Activated T-helper 1 cell treated with anti-CD3 and anti-CD28 coated beads, Interleukin-12 subunit alpha, Interleukin-12 subunit beta, Interleukin-2, Interleukin-4 antibody, amounts not matched to agents 30 ng/mL and 10 ng/mL and 1 ng/mL, durations not matched to agents 14 hours and 24 hours and 36 hours (primary cell): ENCODE measurements around the gene MAPT. TPM values are rescaled to one million over a fixed set of nuclear protein-coding genes. Genes with fewer than 3 reads are reported as not detected.
A peak's percentile ranks its signal among the peaks of the same experiment; 100 is the strongest.
"Not testable (repeated sequence)": the region's sequence is repeated elsewhere in the genome, so short reads cannot be mapped to it uniquely, and the experiment has no call there.

ENCODE experiments used
- DNase-seq: peaks from one replicate; pipeline ENCODE4 v3.0.0; 2021; ENCODE audit warnings: low spot score
- H3K27ac Mint-ChIP-seq: one replicate; pipeline ENCODE4 v1.8.0; 2021; ENCODE audit warnings: mild to moderate bottlenecking, mixed read lengths
- H3K27me3 Mint-ChIP-seq: one replicate; pipeline ENCODE4 v1.8.0; 2022; ENCODE audit warnings: mild to moderate bottlenecking, moderate library complexity, mixed read lengths; ENCODE audit not compliant: insufficient read depth
- H3K36me3 Mint-ChIP-seq: one replicate; pipeline ENCODE4 v1.8.0; 2021; ENCODE audit warnings: low read depth, mixed read lengths
- H3K4me1 Mint-ChIP-seq: one replicate; pipeline ENCODE4 v1.8.0; 2021; ENCODE audit warnings: low read depth, mixed read lengths
- H3K4me3 Mint-ChIP-seq: one replicate; pipeline ENCODE4 v1.8.0; 2021; ENCODE audit warnings: mild to moderate bottlenecking, moderate library complexity, mixed read lengths
- H3K9me3 Mint-ChIP-seq: one replicate; pipeline ENCODE4 v1.8.0; 2021; ENCODE audit warnings: mixed read lengths
- intact Hi-C: fragments of 100-400 bp; cut with micrococcal nuclease; formaldehyde crosslinking; loops from one replicate; pipeline ENCODE4 v1.15.1; 2024
- total RNA-seq: library from RNA; stranded (reverse); gene quantifications from 2 replicates; pipeline ENCODE4 v1.2.3, GENCODE V29; 2022

The MAPT gene
- total RNA-seq, 1 donor from 2014 or later, result 1.1 TPM

- H3K4me1 Mint-ChIP-seq, result peaks cover 4% of the 10 kb centered on the region
- no peak overlapping the region for H3K27ac Mint-ChIP-seq
- H3K9me3 Mint-ChIP-seq, result no peaks in the 10 kb centered on the region
- intact Hi-C loops, result loop anchor here (5.0 kb wide), 2 partner anchors 96 to 209 kb away; no protein-coding TSS in a partner anchor
- DNase-seq, result no peak
- peaks cover 2% of the 10 kb centered on the region for H3K27me3 Mint-ChIP-seq
- no peaks in the 10 kb centered on the region for H3K36me3 Mint-ChIP-seq
- no peak overlapping the region for H3K4me3 Mint-ChIP-seq
These were observed 43.3 kb upstream of the MAPT start for GRCh38 chr17:45851022-45851421.

- H3K9me3 Mint-ChIP-seq, result no peaks in the 10 kb centered on the region
- peaks cover 4% of the 10 kb centered on the region for H3K4me1 Mint-ChIP-seq
- no peaks in the 10 kb centered on the region for H3K36me3 Mint-ChIP-seq
- no peak overlapping the region for H3K27ac Mint-ChIP-seq
- no peak for DNase-seq
- intact Hi-C loops, result loop anchor here (5.0 kb wide), 2 partner anchors 96 to 209 kb away; no protein-coding TSS in a partner anchor
- peaks cover 3% of the 10 kb centered on the region for H3K27me3 Mint-ChIP-seq
- H3K4me3 Mint-ChIP-seq, result no peak overlapping the region
These were observed 42.9 kb upstream of the MAPT start for GRCh38 chr17:45851464-45851863.

GRCh38 chr17:45851873-45852272 lies 42.5 kb upstream of the MAPT start:
- intact Hi-C loops, result loop anchor here (5.0 kb wide), 2 partner anchors 95 to 210 kb away; no protein-coding TSS in a partner anchor
- Mint-ChIP-seq H3K27me3 (peaks cover 4% of the 10 kb centered on the region), H3K9me3 (no peaks in the 10 kb centered on the region), H3K4me3 (no peak overlapping the region), H3K27ac (no peak overlapping the region), H3K36me3 (no peaks in the 10 kb centered on the region), H3K4me1 (peaks cover 4% of the 10 kb centered on the region)
- no peak for DNase-seq

GRCh38 chr17:45852535-45853297 lies 41.6 kb upstream of the MAPT start:
- H3K27ac Mint-ChIP-seq, result no peak overlapping the region
- H3K9me3 Mint-ChIP-seq, result no peaks in the 10 kb centered on the region
- intact Hi-C loops, result loop anchor here (5.0 kb wide), 2 partner anchors 95 to 210 kb away; no protein-coding TSS in a partner anchor

GRCh38 chr17:45854209-45854608 lies 40.1 kb upstream of the MAPT start:
- Mint-ChIP-seq H3K36me3 (no peaks in the 10 kb centered on the region), H3K27ac (no peak overlapping the region), H3K4me3 (no peak overlapping the region), H3K9me3 (no peaks in the 10 kb centered on the region), H3K4me1 (peaks cover 4% of the 10 kb centered on the region), H3K27me3 (peaks cover 12% of the 10 kb centered on the region)
- intact Hi-C loops, result loop anchor here (5.0 kb wide), 2 partner anchors 93 to 212 kb away; no protein-coding TSS in a partner anchor
- DNase-seq, result no peak

More at GRCh38 chr17:45852535-45853297, 41.6 kb upstream of the MAPT start:
- peak; percentile 29 for DNase-seq
- no peaks in the 10 kb centered on the region for H3K36me3 Mint-ChIP-seq
- H3K4me3 Mint-ChIP-seq, result no peak overlapping the region
- H3K4me1 Mint-ChIP-seq, result peaks cover 4% of the 10 kb centered on the region
- H3K27me3 Mint-ChIP-seq, result peaks cover 7% of the 10 kb centered on the region

- Mint-ChIP-seq H3K9me3 (no peaks in the 10 kb centered on the region), H3K27ac (no peak overlapping the region), H3K4me3 (no peak overlapping the region), H3K27me3 (peaks cover 17% of the 10 kb centered on the region), H3K4me1 (peaks cover 4% of the 10 kb centered on the region), H3K36me3 (no peaks in the 10 kb centered on the region)
- intact Hi-C loops, result no loop called here
- no peak for DNase-seq
These were observed 38.5 kb upstream of the MAPT start for GRCh38 chr17:45855691-45856336.

GRCh38 chr17:45857977-45858708 lies 36.2 kb upstream of the MAPT start:
- H3K4me1 Mint-ChIP-seq, result no peaks in the 10 kb centered on the region
- DNase-seq, result no peak
- peaks cover 19% of the 10 kb centered on the region for H3K27me3 Mint-ChIP-seq
- no peak overlapping the region for H3K27ac Mint-ChIP-seq
- no peaks in the 10 kb centered on the region for H3K36me3 Mint-ChIP-seq
- H3K9me3 Mint-ChIP-seq, result no peaks in the 10 kb centered on the region
- no peak overlapping the region for H3K4me3 Mint-ChIP-seq
- intact Hi-C loops, result no loop called here

GRCh38 chr17:45861165-45861564 lies 33.2 kb upstream of the MAPT start:
- intact Hi-C loops, result no loop called here
- DNase-seq, result no peak
- Mint-ChIP-seq H3K27ac (no peak overlapping the region), H3K27me3 (peaks cover 17% of the 10 kb centered on the region), H3K9me3 (no peaks in the 10 kb centered on the region), H3K4me3 (no peak overlapping the region), H3K36me3 (no peaks in the 10 kb centered on the region), H3K4me1 (peaks cover 10% of the 10 kb centered on the region)

- H3K36me3 Mint-ChIP-seq, H3K4me3 Mint-ChIP-seq, DNase-seq, H3K27ac Mint-ChIP-seq, intact Hi-C loops, H3K9me3 Mint-ChIP-seq: not testable (repeated sequence)
- H3K4me1 Mint-ChIP-seq, result peaks cover 10% of the 10 kb centered on the region
- H3K27me3 Mint-ChIP-seq, result peaks cover 15% of the 10 kb centered on the region
These were observed 32.2 kb upstream of the MAPT start for GRCh38 chr17:45862127-45862526.

- intact Hi-C loops, result no loop called here
- H3K9me3 Mint-ChIP-seq, result no peaks in the 10 kb centered on the region
- H3K4me1 Mint-ChIP-seq, result peaks cover 10% of the 10 kb centered on the region
- no peak for DNase-seq
- H3K4me3 Mint-ChIP-seq, result no peak overlapping the region
- H3K27me3 Mint-ChIP-seq, result peaks cover 7% of the 10 kb centered on the region
- no peaks in the 10 kb centered on the region for H3K36me3 Mint-ChIP-seq
- H3K27ac Mint-ChIP-seq, result no peak overlapping the region
These were observed 30.3 kb upstream of the MAPT start for GRCh38 chr17:45863857-45864654.

GRCh38 chr17:45867171-45867570 lies 27.2 kb upstream of the MAPT start:
- intact Hi-C loops, result no loop called here
- Mint-ChIP-seq H3K27me3 (no peaks in the 10 kb centered on the region), H3K4me1 (peaks cover 10% of the 10 kb centered on the region)

GRCh38 chr17:45867702-45868101 lies 26.7 kb upstream of the MAPT start:
- H3K27me3 Mint-ChIP-seq, result no peaks in the 10 kb centered on the region
- peaks cover 10% of the 10 kb centered on the region for H3K4me1 Mint-ChIP-seq
- no peak for DNase-seq
- H3K9me3 Mint-ChIP-seq, result no peaks in the 10 kb centered on the region
- H3K36me3 Mint-ChIP-seq, result no peaks in the 10 kb centered on the region
- H3K27ac Mint-ChIP-seq, result no peak overlapping the region
- no peak overlapping the region for H3K4me3 Mint-ChIP-seq
- intact Hi-C loops, result no loop called here

More at GRCh38 chr17:45867171-45867570, 27.2 kb upstream of the MAPT start:
- no peak for DNase-seq
- no peaks in the 10 kb centered on the region for H3K36me3 Mint-ChIP-seq
- H3K27ac Mint-ChIP-seq, result no peak overlapping the region
- no peak overlapping the region for H3K4me3 Mint-ChIP-seq
- H3K9me3 Mint-ChIP-seq, result no peaks in the 10 kb centered on the region
